ENCODE measurements around the gene RIN3. TPM values are rescaled to one million over a fixed set of nuclear protein-coding genes. Genes with fewer than 3 reads are reported as not detected.

RIN3 gene
- total and polyA plus RNA-seq, 2 donors (not counting 3 experiments of a cell fraction or from before 2014, with no cell fraction given): 5.1 to 20.8 TPM

DNA sequence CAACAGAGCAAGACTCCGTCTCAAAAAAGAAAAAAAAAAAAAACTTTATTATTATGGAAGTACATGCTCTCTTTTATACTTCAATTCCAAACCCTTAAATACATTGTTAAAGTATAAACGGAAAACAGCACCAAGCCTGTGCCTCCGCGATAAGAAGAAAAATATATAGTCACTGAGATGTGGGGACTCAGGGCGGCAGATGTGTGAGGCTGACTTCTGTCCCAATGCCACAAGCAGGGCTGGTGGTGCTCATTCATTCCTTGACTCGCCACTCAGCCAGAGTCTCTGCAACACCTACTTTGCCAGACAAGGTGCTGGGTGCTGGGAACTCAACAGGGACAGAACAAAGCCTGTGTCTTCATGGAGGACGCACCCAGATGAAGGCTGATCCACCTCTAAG is 221.0 kb downstream of the RIN3 start:
- no peak overlapping the region for H3K27ac ChIP-seq (ENCODE audit: insufficient read depth, low read depth, low read length)
- H4K20me1 ChIP-seq (replicated peaks; ENCODE audit: control insufficient read depth, extremely low read depth, insufficient read depth, low read length): no peaks in the 10 kb centered on the region
- no peaks in the 10 kb centered on the region for H3K9me1 ChIP-seq (replicated peaks; ENCODE audit: control insufficient read depth, extremely low read depth, insufficient read depth, low read length)
- ChIA-PET CTCF (interaction anchor here (0.5 to 1.7 kb wide), 3 partner anchors 8 to 48 kb away, joined by 3 to 7 read pairs (median 3); no protein-coding TSS in a partner anchor), POLR2A (no interaction called here)
- H3K79me2 ChIP-seq (ENCODE audit: control insufficient read depth, insufficient read depth, low read length): no peaks in the 10 kb centered on the region
- DNase-seq (ENCODE audit: low read depth, low spot score) (no peak), FAIRE-seq (no peak)
- H3K9ac ChIP-seq (replicated peaks; ENCODE audit: extremely low read depth, insufficient read depth, low read length): no peak overlapping the region
- peaks cover 0 to 3% of the 10 kb centered on the region in 2 experiments for H3K36me3 ChIP-seq (ENCODE audit: control insufficient read depth in 2 of 2, extremely low read depth in 1 of 2, insufficient read depth in 2 of 2, low read length in 2 of 2)
- no peak for TF ChIP-seq FOS (IDR thresholded peaks at IDR 0.05; ENCODE audit: borderline replicate concordance, insufficient read depth, low read length)
- TF ChIP-seq EZH2 (IDR thresholded peaks at IDR 0.05; ENCODE audit: borderline replicate concordance, low read depth, low read length, severe bottlenecking): no peak
- no peak for TF ChIP-seq MYC (IDR thresholded peaks at IDR 0.05; ENCODE audit: low read depth, low read length)
- TF ChIP-seq, protein P1, sequence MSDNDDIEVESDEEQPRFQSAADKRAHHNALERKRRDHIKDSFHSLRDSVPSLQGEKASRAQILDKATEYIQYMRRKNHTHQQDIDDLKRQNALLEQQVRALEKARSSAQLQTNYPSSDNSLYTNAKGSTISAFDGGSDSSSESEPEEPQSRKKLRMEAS (IDR thresholded peaks at IDR 0.05; ENCODE audit: insufficient read depth, insufficient read length): no peak
- TF ChIP-seq CTCF (IDR thresholded peaks at IDR 0.05; ENCODE audit: extremely low read depth in 1 of 2, insufficient read depth in 1 of 2, low read depth in 1 of 2, low read length in 2 of 2): no peak
- no peak for TF ChIP-seq POLR2AphosphoS5 (IDR thresholded peaks at IDR 0.05; ENCODE audit: insufficient read depth, low read depth, low read length)
- TF ChIP-seq POLR2A (IDR thresholded peaks at IDR 0.05; ENCODE audit: low read depth, low read length): no peak
- no peak for TF ChIP-seq GATA2 (IDR thresholded peaks at IDR 0.05; ENCODE audit: insufficient read depth, insufficient read length, low read depth, low read length)
- no peak overlapping the region for H3K4me3 ChIP-seq (replicated peaks in 1 of 3; ENCODE audit: insufficient read depth in 1 of 3, low read depth in 1 of 3, low read length in 3 of 3)
- H3K4me2 ChIP-seq (ENCODE audit: insufficient read depth, low read length): no peak overlapping the region
- intact Hi-C loops (cut with micrococcal nuclease): no loop called here
- H3K27me3 ChIP-seq (ENCODE audit: control insufficient read depth in 2 of 2, insufficient read depth in 2 of 2, low read length in 2 of 2): no peaks in the 10 kb centered on the region
- H3K4me1 ChIP-seq (ENCODE audit: control insufficient read depth, extremely low read depth, insufficient read depth, low read length): no peaks in the 10 kb centered on the region
- no peaks in the 10 kb centered on the region for H3K9me3 ChIP-seq (replicated peaks; ENCODE audit: control insufficient read depth, insufficient read depth, low read length)
- no peak overlapping the region for H2AFZ ChIP-seq (ENCODE audit: low read depth, low read length)
- dilution Hi-C loops (cut with MboI; ENCODE audit: extremely low pct_ligation_motif_present, low sequenced_read_pairs): no loop called here
- BruUV-seq (replicated peaks): no TSS peak
